ENCODE data around the gene OR4K15.
"Not testable (repeated sequence)": the region's sequence is repeated elsewhere in the genome, so short reads cannot be mapped to it uniquely, and the experiment has no call there.

OR4K15 gene

GRCh38 chr14:19975291-19975690 lies at the start of gene OR4K15:
TSS of gene OR4K15 (plus strand) at chr14:19975591. CDS start at chr14:19975591, 0 bp downstream.
- Mint-ChIP-seq H3K27ac (no peak within 1 kb of the TSS), H3K27me3 (no peaks in the 10 kb centered on the region), H3K4me1 (no peaks in the 10 kb centered on the region), H3K4me3 (no peak within 1 kb of the TSS), H3K36me3 (no peaks in the 10 kb centered on the region), H3K9me3 (peaks cover 4% of the 10 kb centered on the region)
- no peak for DNase-seq (ENCODE audit: low spot score in 2 of 2)
- no peak for ATAC-seq (ENCODE audit: low read depth)

DNA sequence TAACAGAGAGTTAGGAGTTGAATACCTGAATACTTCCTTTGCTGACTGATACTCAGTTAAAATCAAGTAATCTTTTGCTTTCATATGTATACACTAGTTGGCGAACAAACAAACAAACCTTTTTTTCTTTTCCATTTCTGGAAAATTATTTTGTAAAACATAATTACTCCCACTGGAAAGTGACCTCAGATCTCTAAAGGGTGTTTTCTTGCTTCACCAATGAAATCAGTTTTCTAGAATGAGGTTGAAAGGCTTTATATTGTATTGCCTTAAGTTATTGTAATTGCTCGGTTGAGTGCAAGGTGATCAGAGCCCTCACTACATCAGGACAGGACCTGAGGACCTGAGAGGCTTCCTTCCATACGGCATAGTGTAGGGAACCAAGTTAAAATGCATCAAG lies 44.8 kb upstream of the OR4K15 start, which contains the start of gene OR4K1:
Gene OR4K1, plus strand, starts transcription at position 301 of the 400 bp plus-strand sequence. CDS start 4,750 bp downstream, outside the sequence.
- Mint-ChIP-seq H3K27me3 (no peaks in the 10 kb centered on the region), H3K9me3 (peaks cover 1% of the 10 kb centered on the region), H3K4me1 (no peaks in the 10 kb centered on the region), H3K27ac (no peak within 1 kb of the TSS), H3K36me3 (no peaks in the 10 kb centered on the region), H3K4me3 (no peak within 1 kb of the TSS)
- DNase-seq (ENCODE audit: low spot score in 2 of 2) (no peak), ATAC-seq (ENCODE audit: low read depth) (no peak)

- no peaks in the 10 kb centered on the region for H3K27me3 Mint-ChIP-seq
- no peak overlapping the region for H3K4me3 Mint-ChIP-seq
- H3K27ac Mint-ChIP-seq, result no peak overlapping the region
- H3K4me1 Mint-ChIP-seq, result no peaks in the 10 kb centered on the region
- no peak for DNase-seq (ENCODE audit: low spot score in 2 of 2)
- no peak for ATAC-seq (ENCODE audit: low read depth)
- H3K36me3 Mint-ChIP-seq, result no peaks in the 10 kb centered on the region
- H3K9me3 Mint-ChIP-seq, result no peaks in the 10 kb centered on the region
Observed at GRCh38 chr14:19941668-19942067, 33.7 kb upstream of the OR4K15 start.

- Mint-ChIP-seq H3K4me1 (no peaks in the 10 kb centered on the region), H3K36me3 (no peaks in the 10 kb centered on the region), H3K27me3 (no peaks in the 10 kb centered on the region), H3K27ac (no peak overlapping the region), H3K9me3 (peaks cover 1% of the 10 kb centered on the region), H3K4me3 (no peak overlapping the region)
- DNase-seq (ENCODE audit: low spot score in 2 of 2) (no peak), ATAC-seq (ENCODE audit: low read depth) (no peak)
Observed at GRCh38 chr14:19947413-19948090, 27.8 kb upstream of the OR4K15 start.

DNA sequence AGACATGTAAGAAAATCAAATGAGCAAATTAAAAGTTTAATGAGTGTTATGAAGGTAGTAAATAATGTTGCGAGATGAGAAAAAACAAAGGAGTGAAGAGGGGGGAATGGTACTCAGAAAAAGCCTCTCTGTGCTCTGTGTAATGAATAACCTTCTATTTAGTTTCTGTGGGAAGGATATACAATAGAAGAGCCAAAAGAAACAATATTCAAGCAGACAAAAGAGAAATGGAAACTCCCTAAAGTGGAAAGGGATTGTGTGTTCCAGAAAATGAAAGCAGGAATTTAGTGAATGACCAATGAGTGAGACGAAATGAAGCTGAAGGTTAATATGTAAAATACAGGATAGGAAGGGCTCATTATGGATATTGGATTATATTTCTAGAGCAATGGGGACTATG lies 26.2 kb upstream of the OR4K15 start:
- no peak for ATAC-seq (ENCODE audit: low read depth)
- DNase-seq (ENCODE audit: low spot score in 2 of 2), result no peak
- H3K9me3 Mint-ChIP-seq, result peaks cover 1% of the 10 kb centered on the region
- H3K4me3 Mint-ChIP-seq, result no peak overlapping the region
- H3K36me3 Mint-ChIP-seq, result no peaks in the 10 kb centered on the region
- H3K4me1 Mint-ChIP-seq, result no peaks in the 10 kb centered on the region
- H3K27ac Mint-ChIP-seq, result no peak overlapping the region
- no peaks in the 10 kb centered on the region for H3K27me3 Mint-ChIP-seq

- not testable (repeated sequence) for H3K4me1 Mint-ChIP-seq; ATAC-seq (ENCODE audit: low read depth); H3K9me3 Mint-ChIP-seq; H3K4me3 Mint-ChIP-seq; H3K27ac Mint-ChIP-seq; DNase-seq (ENCODE audit: low spot score in 2 of 2); H3K36me3 Mint-ChIP-seq; H3K27me3 Mint-ChIP-seq
Observed at GRCh38 chr14:19969735-19970134, 5.7 kb upstream of the OR4K15 start.

DNA sequence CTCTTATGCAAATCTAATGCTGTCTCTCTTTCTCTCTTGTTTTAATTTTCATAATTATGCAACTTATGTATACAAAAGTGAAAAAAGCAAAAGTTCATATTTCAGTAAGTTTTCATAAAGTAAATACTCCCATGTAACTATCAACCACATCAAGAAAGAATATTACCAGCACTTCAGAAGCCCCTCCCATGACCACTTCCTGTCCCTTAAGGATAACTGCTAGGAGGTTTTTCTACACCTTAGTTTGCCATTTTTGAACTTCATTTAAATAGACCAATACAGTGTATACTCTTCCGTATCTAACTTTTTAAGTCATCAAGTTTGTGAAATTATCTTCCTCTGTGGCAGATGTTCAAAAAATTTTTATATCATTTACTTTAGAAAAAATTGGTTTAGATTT lies 547 bp upstream of the OR4K15 start:
- no peak for DNase-seq (ENCODE audit: low spot score in 2 of 2)
- Mint-ChIP-seq H3K36me3 (no peaks in the 10 kb centered on the region), H3K4me1 (no peaks in the 10 kb centered on the region), H3K4me3 (no peak overlapping the region), H3K27me3 (no peaks in the 10 kb centered on the region), H3K27ac (no peak overlapping the region), H3K9me3 (peaks cover 4% of the 10 kb centered on the region)
- no peak for ATAC-seq (ENCODE audit: low read depth)

- H3K9me3 Mint-ChIP-seq, result peaks cover 14% of the 10 kb centered on the region
- H3K36me3 Mint-ChIP-seq, result no peaks in the 10 kb centered on the region
- no peaks in the 10 kb centered on the region for H3K4me1 Mint-ChIP-seq
- DNase-seq (ENCODE audit: low spot score in 2 of 2) (no peak), ATAC-seq (ENCODE audit: low read depth) (no peak)
- no peak overlapping the region for H3K4me3 Mint-ChIP-seq
- H3K27me3 Mint-ChIP-seq, result no peaks in the 10 kb centered on the region
- no peak overlapping the region for H3K27ac Mint-ChIP-seq
Observed at GRCh38 chr14:19993438-19993837, 18.0 kb downstream of the OR4K15 start.

GRCh38 chr14:20001863-20002262 lies 26.5 kb downstream of the OR4K15 start, which contains the start of gene OR4Q2:
TSS of gene OR4Q2 (plus strand) at chr14:20002163.
- no peak within 1 kb of the TSS for H3K27ac Mint-ChIP-seq
- DNase-seq (ENCODE audit: low spot score in 2 of 2) (no peak), ATAC-seq (ENCODE audit: low read depth) (no peak)
- no peaks in the 10 kb centered on the region for H3K9me3 Mint-ChIP-seq
- no peaks in the 10 kb centered on the region for H3K36me3 Mint-ChIP-seq
- no peaks in the 10 kb centered on the region for H3K4me1 Mint-ChIP-seq
- no peak within 1 kb of the TSS for H3K4me3 Mint-ChIP-seq
- H3K27me3 Mint-ChIP-seq, result peaks cover 2% of the 10 kb centered on the region

DNA sequence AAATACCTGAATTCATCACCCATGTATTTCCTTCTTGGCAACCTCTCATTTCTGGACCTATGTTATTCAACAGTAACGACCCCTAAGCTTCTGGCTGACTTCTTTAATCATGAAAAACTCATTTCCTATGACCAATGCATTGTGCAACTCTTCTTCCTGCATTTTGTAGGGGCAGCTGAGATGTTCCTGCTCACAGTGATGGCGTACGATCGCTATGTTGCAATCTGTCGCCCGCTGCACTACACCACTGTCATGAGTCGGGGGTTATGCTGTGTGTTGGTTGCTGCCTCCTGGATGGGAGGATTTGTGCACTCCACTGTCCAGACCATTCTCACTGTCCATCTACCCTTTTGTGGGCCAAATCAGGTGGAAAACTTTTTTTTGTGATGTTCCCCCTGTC lies 26.9 kb downstream of the OR4K15 start:
- Mint-ChIP-seq H3K4me3 (no peak overlapping the region), H3K27me3 (peaks cover 2% of the 10 kb centered on the region), H3K4me1 (no peaks in the 10 kb centered on the region), H3K27ac (no peak overlapping the region), H3K36me3 (no peaks in the 10 kb centered on the region), H3K9me3 (no peaks in the 10 kb centered on the region)
- DNase-seq (ENCODE audit: low spot score in 2 of 2), result no peak
- no peak for ATAC-seq (ENCODE audit: low read depth)

- DNase-seq (ENCODE audit: low spot score in 2 of 2) (no peak), ATAC-seq (ENCODE audit: low read depth) (no peak)
- Mint-ChIP-seq H3K36me3 (peaks cover 1% of the 10 kb centered on the region), H3K9me3 (peaks cover 6% of the 10 kb centered on the region), H3K4me1 (no peaks in the 10 kb centered on the region), H3K27me3 (no peaks in the 10 kb centered on the region), H3K4me3 (no peak overlapping the region), H3K27ac (no peak overlapping the region)
Observed at GRCh38 chr14:20008156-20008555, 32.8 kb downstream of the OR4K15 start.

- no peaks in the 10 kb centered on the region for H3K36me3 Mint-ChIP-seq
- H3K27ac Mint-ChIP-seq, result no peak within 1 kb of the TSS
- H3K4me1 Mint-ChIP-seq, result no peaks in the 10 kb centered on the region
- H3K9me3 Mint-ChIP-seq, result peaks cover 9% of the 10 kb centered on the region
- ATAC-seq (ENCODE audit: low read depth), result no peak
- no peak for DNase-seq (ENCODE audit: low spot score in 2 of 2)
- H3K27me3 Mint-ChIP-seq, result peaks cover 1% of the 10 kb centered on the region
- no peak within 1 kb of the TSS for H3K4me3 Mint-ChIP-seq
Observed at GRCh38 chr14:20019257-20019865, 44.0 kb downstream of the OR4K15 start, which contains the start of gene OR4K14. TSS of gene OR4K14 (minus strand) at chr14:20019307. CDS start at chr14:20015193, 4,114 bp downstream.
